ENCODE data around the gene GPR32. TPM values are rescaled to one million over a fixed set of nuclear protein-coding genes. Genes with fewer than 3 reads are reported as not detected.

Gene GPR32
- total RNA-seq, 4 donors from 2014 or later = not detected

- Histone ChIP-seq H3K4me1 (peaks cover 0 to 6% (median 0%) of the 10 kb centered on the region in 3 donors), H3K36me3 (no peaks in the 10 kb centered on the region), H3K27ac (no peak overlapping the region), H3K27me3 (peaks cover 0 to 92% (median 8%) of the 10 kb centered on the region in 4 donors), H3K9me3 (peaks cover 0 to 13% (median 8%) of the 10 kb centered on the region in 3 donors), H3K4me3 (no peak overlapping the region)
- WGBS, 2 donors = 64 to 81% methylated on average over 5 of the region's 5 CpGs
- no peak for DNase-seq
- TF ChIP-seq POLR2A (IDR thresholded peaks at IDR 0.05) (no peak), CTCF (IDR thresholded peaks at IDR 0.05) (no peak)
- intact Hi-C loops (cut with DNase I) = no loop called here
Observed at GRCh38 chr19:50776131-50776530, 5.9 kb downstream of the GPR32 start.

GRCh38 chr19:50777261-50777660 lies 7.0 kb downstream of the GPR32 start:
- TF ChIP-seq POLR2A (IDR thresholded peaks at IDR 0.05) (no peak), CTCF (IDR thresholded peaks at IDR 0.05) (no peak)
- Histone ChIP-seq H3K9me3 (peaks cover 0 to 12% (median 8%) of the 10 kb centered on the region in 3 donors), H3K36me3 (no peaks in the 10 kb centered on the region), H3K4me1 (peaks cover 0 to 6% (median 0%) of the 10 kb centered on the region in 3 donors), H3K27me3 (peaks cover 0 to 98% (median 8%) of the 10 kb centered on the region in 4 donors), H3K4me3 (no peak overlapping the region), H3K27ac (no peak overlapping the region)
- 39 to 43% methylated on average over 4 of the region's 4 CpGs for WGBS, 2 donors
- DNase-seq = no peak
- intact Hi-C loops (cut with DNase I) = no loop called here

GRCh38 chr19:50777830-50778303 lies 7.6 kb downstream of the GPR32 start:
- no peak for DNase-seq
- H3K27ac ChIP-seq = no peak overlapping the region
- no peaks in the 10 kb centered on the region for H3K36me3 ChIP-seq
- H3K4me3 ChIP-seq = no peak overlapping the region
- H3K9me3 ChIP-seq = peaks cover 0 to 8% (median 8%) of the 10 kb centered on the region in 3 donors
- H3K4me1 ChIP-seq = peaks cover 0 to 6% (median 0%) of the 10 kb centered on the region in 3 donors
- 3 to 6% methylated on average over 14 to 18 of the region's 30 CpGs for WGBS, 2 donors
- no peak for TF ChIP-seq POLR2A (IDR thresholded peaks at IDR 0.05)
- TF ChIP-seq CTCF (IDR thresholded peaks at IDR 0.05) = no peak
- intact Hi-C loops (cut with DNase I) = no loop called here
- H3K27me3 ChIP-seq = peaks cover 0 to 97% (median 8%) of the 10 kb centered on the region in 4 donors

GRCh38 chr19:50778906-50779430 lies 8.7 kb downstream of the GPR32 start:
- TF ChIP-seq CTCF (IDR thresholded peaks at IDR 0.05) (no peak), POLR2A (IDR thresholded peaks at IDR 0.05) (no peak)
- no peaks in the 10 kb centered on the region for H3K36me3 ChIP-seq
- no peak overlapping the region for H3K4me3 ChIP-seq
- H3K9me3 ChIP-seq = peaks cover 0 to 8% (median 8%) of the 10 kb centered on the region in 3 donors
- DNase-seq = no peak
- H3K4me1 ChIP-seq = peaks cover 0 to 9% (median 0%) of the 10 kb centered on the region in 3 donors
- H3K27ac ChIP-seq = no peak overlapping the region
- intact Hi-C loops (cut with DNase I) = no loop called here
- peaks cover 0 to 92% (median 8%) of the 10 kb centered on the region in 4 donors for H3K27me3 ChIP-seq
- 52 to 60% methylated on average over 7 of the region's 7 CpGs for WGBS, 2 donors
